ENCODE results near the gene GLTPD2.

- TF ChIP-seq EZH2 (IDR thresholded peaks at IDR 0.05; ENCODE audit: borderline replicate concordance) (no peak), CTCF (IDR thresholded peaks at IDR 0.05; ENCODE audit: poor library complexity) (no peak)
Observed at GRCh38 chr17:4815043-4815675, 26.4 kb downstream of the GLTPD2 start.

Data from hepatocyte (in vitro differentiated cells).